HepG2 (cell line): ENCODE data around the gene BCL2L1. TPM values are rescaled to one million over a fixed set of nuclear protein-coding genes. Genes with fewer than 3 reads are reported as not detected.

Experiments
- DNMT1 ChIP-seq: sonication (generic); formaldehyde crosslinking; IDR thresholded peaks from 2 replicates; pipeline ENCODE4 v1.5.1; 2020; ENCODE audit warnings: mild to moderate bottlenecking, missing genetic modification reagents
- EEA1 ChIP-seq: sonication (generic); formaldehyde crosslinking; IDR thresholded peaks from 2 replicates; pipeline ENCODE4 v1.5.1; 2020; ENCODE audit warnings: mild to moderate bottlenecking, missing genetic modification reagents, borderline replicate concordance
- GTF3A ChIP-seq: sonication (generic); formaldehyde crosslinking; conservative IDR thresholded peaks from 2 replicates; pipeline ENCODE4 v1.4.0; 2020; ENCODE audit warnings: mild to moderate bottlenecking, missing genetic modification reagents
- HDAC1 ChIP-seq: sonication (generic); formaldehyde crosslinking; IDR thresholded peaks from 2 replicates; pipeline ENCODE4 v1.5.1; 2020; ENCODE audit warnings: mild to moderate bottlenecking, missing genetic modification reagents
- HNRNPH1 ChIP-seq: fragments of 200-400 bp; formaldehyde crosslinking; optimal IDR thresholded peaks from 2 replicates; pipeline ENCODE3; 2017; ENCODE audit warnings: mild to moderate bottlenecking, low read depth, low read length
- HNRNPUL1 ChIP-seq: fragments of 200-400 bp; formaldehyde crosslinking; IDR thresholded peaks from 2 replicates; pipeline ENCODE4 v1.6.1; 2017; ENCODE audit warnings: low read depth, mild to moderate bottlenecking, low read length, moderate library complexity
- MED1 ChIP-seq: sonication (generic); formaldehyde crosslinking; IDR thresholded peaks from 2 replicates; pipeline ENCODE4 v1.4.0; 2020; ENCODE audit warnings: missing genetic modification reagents
- MTA1 ChIP-seq: sonication (generic); formaldehyde crosslinking; IDR thresholded peaks from 2 replicates; pipeline ENCODE4 v1.4.0; 2020; ENCODE audit warnings: missing genetic modification reagents, mild to moderate bottlenecking, borderline replicate concordance
- POLR2AphosphoS5 ChIP-seq: IDR thresholded peaks from 2 replicates; pipeline ENCODE4 v1.6.1; 2012; ENCODE audit warnings: low read depth, low read length
- RBM22 ChIP-seq: fragments of 200-400 bp; formaldehyde crosslinking; optimal IDR thresholded peaks from 2 replicates; pipeline ENCODE3; 2017; ENCODE audit warnings: mild to moderate bottlenecking, low read length, moderate library complexity
- SCMH1 ChIP-seq: sonication (generic); formaldehyde crosslinking; IDR thresholded peaks from 2 replicates; pipeline ENCODE4 v1.9.0; 2021; ENCODE audit warnings: missing genetic modification reagents, mild to moderate bottlenecking, borderline replicate concordance
- TEAD2 ChIP-seq: sonication (generic); formaldehyde crosslinking; IDR thresholded peaks from 2 replicates; pipeline ENCODE4 v1.9.0; 2021; ENCODE audit warnings: missing genetic modification reagents
- TRIM24 ChIP-seq: sonication (generic); formaldehyde crosslinking; IDR thresholded peaks from 2 replicates; pipeline ENCODE4 v1.8.0; 2022; ENCODE audit warnings: mild to moderate bottlenecking, missing genetic modification reagents
- ZBTB25 ChIP-seq: IDR thresholded peaks from 2 replicates; pipeline ENCODE4 v1.6.1; 2018; ENCODE audit warnings: missing genetic modification reagents
- ZMAT3 ChIP-seq: sonication (generic); formaldehyde crosslinking; conservative IDR thresholded peaks from 2 replicates; pipeline ENCODE4 v1.7.0; 2021; ENCODE audit warnings: missing genetic modification reagents
- ZNF225 ChIP-seq: sonication (generic); formaldehyde crosslinking; IDR thresholded peaks from 2 replicates; pipeline ENCODE4 v1.4.0; 2020; ENCODE audit warnings: mild to moderate bottlenecking, missing genetic modification reagents
- ZNF543 ChIP-seq: sonication (generic); formaldehyde crosslinking; IDR thresholded peaks from 2 replicates; pipeline ENCODE4 v1.4.0; 2020; ENCODE audit warnings: mild to moderate bottlenecking, missing genetic modification reagents
- polyA plus RNA-seq, 8 experiments: library from polyadenylated mRNA; depleted of rRNA in 3 of 8; stranded (reverse) in 7 of 8; unstranded in 1 of 8; fragments of >200 nt; fragmentation: Illumina TruSeq in 4 of 8; extraction: Trizol in 4 of 8; gene quantifications; 2 replicates each; pipeline versions ENCODE4 v1.2.1 to v1.2.3, GENCODE V29; 2011 to 2016; ENCODE audit warnings: low read depth in 4 of 8, missing spikeins in 1 of 8, mixed read lengths in 1 of 8; ENCODE audit not compliant: insufficient read depth in 1 of 8
- total RNA-seq, 5 experiments: library from RNA; depleted of rRNA; stranded (reverse); fragments of >200 nt; fragmentation: Illumina TruSeq; extraction: Trizol; gene quantifications; 2 replicates each; pipeline ENCODE4 v1.2.3, GENCODE V29; 2016; ENCODE audit warnings: low read depth in 1 of 5
- TF ChIP-seq, protein P1 (sequence below): sonication (generic); formaldehyde crosslinking; IDR thresholded peaks from 2 replicates; pipeline ENCODE4 v1.4.0; 2020; ENCODE audit warnings: low read depth, mild to moderate bottlenecking, missing genetic modification reagents
- TF ChIP-seq, protein P2 (sequence below): sonication (generic); formaldehyde crosslinking; IDR thresholded peaks from 2 replicates; pipeline ENCODE4 v1.5.0; 2020; ENCODE audit warnings: mild to moderate bottlenecking, missing genetic modification reagents
- TF ChIP-seq, protein P3 (sequence below): IDR thresholded peaks from 2 replicates; pipeline ENCODE4 v1.6.1; 2012; ENCODE audit warnings: inconsistent platforms
- TF ChIP-seq, protein P4 (sequence below): sonication (generic); formaldehyde crosslinking; IDR thresholded peaks from 2 replicates; pipeline ENCODE4 v1.5.1; 2020; ENCODE audit warnings: mild to moderate bottlenecking, missing genetic modification reagents, moderate library complexity

Gene BCL2L1
- total and polyA plus RNA-seq, 2 of the 13 experiments (the other 11 are each of a cell fraction or from before 2014, with no cell fraction given) = 164 to 258 TPM

DNA sequence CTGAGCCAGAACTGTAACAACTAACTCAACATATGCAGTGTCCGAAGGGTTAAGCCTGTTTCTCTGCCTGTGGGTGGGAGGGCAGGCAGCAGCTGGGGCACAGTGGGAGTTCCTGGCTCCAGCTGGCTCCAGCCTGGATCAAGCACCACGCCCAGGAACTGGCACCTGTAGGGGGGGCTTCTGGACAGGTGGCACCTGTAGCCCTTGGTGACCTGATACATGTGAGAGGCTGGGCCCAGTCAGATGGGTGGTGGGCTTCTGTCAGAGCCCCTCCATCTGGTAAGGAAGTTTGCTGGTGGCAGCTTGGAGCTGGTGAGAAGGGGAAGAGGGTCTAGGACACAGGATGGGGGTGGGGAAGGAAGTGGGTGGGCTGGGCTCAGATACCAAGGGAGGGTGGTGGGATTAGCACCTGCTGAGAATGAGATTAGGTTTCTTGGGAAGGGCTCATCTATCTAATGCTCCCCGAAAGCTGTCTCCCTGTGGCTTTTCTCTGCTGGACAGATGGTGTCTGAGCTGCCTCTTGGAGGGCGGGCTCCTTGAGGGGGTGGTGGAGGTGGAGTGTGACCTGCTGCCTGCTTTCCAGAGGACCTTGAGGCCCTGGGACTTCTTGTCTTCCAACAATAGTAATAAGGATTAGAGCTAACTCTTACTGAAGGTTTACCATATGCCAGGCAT is 28.5 kb downstream of the BCL2L1 start (continued):
- TF ChIP-seq EEA1 (CRISPR knock-in tag) (0 out of 2 replicates have a peak, but pooled peaks have one; percentile 56), ZNF543 (no peak), GTF3A (CRISPR knock-in tag) (no peak), POLR2AphosphoS5 (0 out of 2 replicates have a peak, but pooled peaks have one; percentile 20), DNMT1 (CRISPR knock-in tag) (no peak), TRIM24 (peak; percentile 39; the same call in 1 of the 2 replicates), TEAD2 (CRISPR knock-in tag) (no peak), HNRNPUL1 (no peak), ZNF225 (CRISPR knock-in tag) (peak; percentile 41; the same call in 1 of the 2 replicates), RBM22 (peak; percentile 72), ZMAT3 (CRISPR knock-in tag) (0 out of 2 replicates have a peak, but pooled peaks have one; percentile 28), ZBTB25 (CRISPR knock-in tag) (no peak), MED1 (CRISPR knock-in tag) (0 out of 2 replicates have a peak, but pooled peaks have one; percentile 10), HDAC1 (CRISPR knock-in tag) (no peak), SCMH1 (CRISPR knock-in tag) (no peak), HNRNPH1 (peak; percentile 26), MTA1 (CRISPR knock-in tag) (no peak)
- TF ChIP-seq, protein P1, sequence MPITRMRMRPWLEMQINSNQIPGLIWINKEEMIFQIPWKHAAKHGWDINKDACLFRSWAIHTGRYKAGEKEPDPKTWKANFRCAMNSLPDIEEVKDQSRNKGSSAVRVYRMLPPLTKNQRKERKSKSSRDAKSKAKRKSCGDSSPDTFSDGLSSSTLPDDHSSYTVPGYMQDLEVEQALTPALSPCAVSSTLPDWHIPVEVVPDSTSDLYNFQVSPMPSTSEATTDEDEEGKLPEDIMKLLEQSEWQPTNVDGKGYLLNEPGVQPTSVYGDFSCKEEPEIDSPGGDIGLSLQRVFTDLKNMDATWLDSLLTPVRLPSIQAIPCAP (CRISPR knock-in tag) = 0 out of 2 replicates have a peak, but pooled peaks have one; percentile 2
- TF ChIP-seq, protein P2, sequence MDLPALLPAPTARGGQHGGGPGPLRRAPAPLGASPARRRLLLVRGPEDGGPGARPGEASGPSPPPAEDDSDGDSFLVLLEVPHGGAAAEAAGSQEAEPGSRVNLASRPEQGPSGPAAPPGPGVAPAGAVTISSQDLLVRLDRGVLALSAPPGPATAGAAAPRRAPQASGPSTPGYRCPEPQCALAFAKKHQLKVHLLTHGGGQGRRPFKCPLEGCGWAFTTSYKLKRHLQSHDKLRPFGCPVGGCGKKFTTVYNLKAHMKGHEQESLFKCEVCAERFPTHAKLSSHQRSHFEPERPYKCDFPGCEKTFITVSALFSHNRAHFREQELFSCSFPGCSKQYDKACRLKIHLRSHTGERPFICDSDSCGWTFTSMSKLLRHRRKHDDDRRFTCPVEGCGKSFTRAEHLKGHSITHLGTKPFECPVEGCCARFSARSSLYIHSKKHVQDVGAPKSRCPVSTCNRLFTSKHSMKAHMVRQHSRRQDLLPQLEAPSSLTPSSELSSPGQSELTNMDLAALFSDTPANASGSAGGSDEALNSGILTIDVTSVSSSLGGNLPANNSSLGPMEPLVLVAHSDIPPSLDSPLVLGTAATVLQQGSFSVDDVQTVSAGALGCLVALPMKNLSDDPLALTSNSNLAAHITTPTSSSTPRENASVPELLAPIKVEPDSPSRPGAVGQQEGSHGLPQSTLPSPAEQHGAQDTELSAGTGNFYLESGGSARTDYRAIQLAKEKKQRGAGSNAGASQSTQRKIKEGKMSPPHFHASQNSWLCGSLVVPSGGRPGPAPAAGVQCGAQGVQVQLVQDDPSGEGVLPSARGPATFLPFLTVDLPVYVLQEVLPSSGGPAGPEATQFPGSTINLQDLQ (CRISPR knock-in tag) = 0 out of 2 replicates have a peak, but pooled peaks have one; percentile 11
- TF ChIP-seq, protein P3, sequence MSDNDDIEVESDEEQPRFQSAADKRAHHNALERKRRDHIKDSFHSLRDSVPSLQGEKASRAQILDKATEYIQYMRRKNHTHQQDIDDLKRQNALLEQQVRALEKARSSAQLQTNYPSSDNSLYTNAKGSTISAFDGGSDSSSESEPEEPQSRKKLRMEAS = no peak
- TF ChIP-seq, protein P4, sequence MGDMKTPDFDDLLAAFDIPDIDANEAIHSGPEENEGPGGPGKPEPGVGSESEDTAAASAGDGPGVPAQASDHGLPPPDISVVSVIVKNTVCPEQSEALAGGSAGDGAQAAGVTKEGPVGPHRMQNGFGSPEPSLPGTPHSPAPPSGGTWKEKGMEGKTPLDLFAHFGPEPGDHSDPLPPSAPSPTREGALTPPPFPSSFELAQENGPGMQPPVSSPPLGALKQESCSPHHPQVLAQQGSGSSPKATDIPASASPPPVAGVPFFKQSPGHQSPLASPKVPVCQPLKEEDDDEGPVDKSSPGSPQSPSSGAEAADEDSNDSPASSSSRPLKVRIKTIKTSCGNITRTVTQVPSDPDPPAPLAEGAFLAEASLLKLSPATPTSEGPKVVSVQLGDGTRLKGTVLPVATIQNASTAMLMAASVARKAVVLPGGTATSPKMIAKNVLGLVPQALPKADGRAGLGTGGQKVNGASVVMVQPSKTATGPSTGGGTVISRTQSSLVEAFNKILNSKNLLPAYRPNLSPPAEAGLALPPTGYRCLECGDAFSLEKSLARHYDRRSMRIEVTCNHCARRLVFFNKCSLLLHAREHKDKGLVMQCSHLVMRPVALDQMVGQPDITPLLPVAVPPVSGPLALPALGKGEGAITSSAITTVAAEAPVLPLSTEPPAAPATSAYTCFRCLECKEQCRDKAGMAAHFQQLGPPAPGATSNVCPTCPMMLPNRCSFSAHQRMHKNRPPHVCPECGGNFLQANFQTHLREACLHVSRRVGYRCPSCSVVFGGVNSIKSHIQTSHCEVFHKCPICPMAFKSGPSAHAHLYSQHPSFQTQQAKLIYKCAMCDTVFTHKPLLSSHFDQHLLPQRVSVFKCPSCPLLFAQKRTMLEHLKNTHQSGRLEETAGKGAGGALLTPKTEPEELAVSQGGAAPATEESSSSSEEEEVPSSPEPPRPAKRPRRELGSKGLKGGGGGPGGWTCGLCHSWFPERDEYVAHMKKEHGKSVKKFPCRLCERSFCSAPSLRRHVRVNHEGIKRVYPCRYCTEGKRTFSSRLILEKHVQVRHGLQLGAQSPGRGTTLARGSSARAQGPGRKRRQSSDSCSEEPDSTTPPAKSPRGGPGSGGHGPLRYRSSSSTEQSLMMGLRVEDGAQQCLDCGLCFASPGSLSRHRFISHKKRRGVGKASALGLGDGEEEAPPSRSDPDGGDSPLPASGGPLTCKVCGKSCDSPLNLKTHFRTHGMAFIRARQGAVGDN (CRISPR knock-in tag) = peak; percentile 70
